ENCODE measurements around the gene CELSR2. TPM values are rescaled to one million over a fixed set of nuclear protein-coding genes. Genes with fewer than 3 reads are reported as not detected.
A peak's percentile ranks its signal among the peaks of the same experiment; 100 is the strongest.

The CELSR2 gene
- total RNA-seq, 1 experiment from 2014 or later = 30.2 TPM

DNA sequence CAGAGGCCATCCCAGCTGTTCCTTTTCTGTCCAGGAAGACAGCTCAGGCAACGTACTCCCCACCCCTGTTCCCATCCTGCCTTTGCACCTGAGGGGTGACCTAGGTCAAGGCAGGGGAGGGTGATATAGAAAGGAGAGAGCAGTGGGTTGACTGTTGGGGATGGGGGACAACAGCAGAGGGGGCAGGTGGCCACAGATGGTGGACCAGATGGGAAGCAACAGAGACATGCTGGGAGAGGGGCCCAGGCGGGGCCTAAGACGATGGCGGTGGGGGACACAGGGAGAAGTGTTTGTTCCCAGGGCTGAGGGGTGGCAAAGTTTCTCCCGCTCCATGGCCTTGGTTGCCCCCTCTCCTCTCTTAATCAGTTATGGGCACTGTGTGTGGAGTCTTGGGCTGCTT, 6.3 kb downstream of the CELSR2 start:
- H3K36me3 ChIP-seq (ENCODE audit: insufficient read depth, low read length, poor library complexity, severe bottlenecking) = peaks cover 6% of the 10 kb centered on the region
- intact Hi-C loops (cut with micrococcal nuclease; ENCODE audit: unreplicated experiment) = no loop called here
- no TSS peak for BruUV-seq (replicated peaks)
- no peak for TF ChIP-seq EZH2 (IDR thresholded peaks at IDR 0.05; ENCODE audit: borderline replicate concordance, low read depth, low read length, poor library complexity, severe bottlenecking)
- no peak for TF ChIP-seq CTCF (conservative IDR thresholded peaks at IDR 0.05; ENCODE audit: low read depth, low read length)
- no peak overlapping the region for H3K4me3 ChIP-seq (ENCODE audit: low read depth, low read length, poor library complexity, severe bottlenecking)
- H3K27ac ChIP-seq (ENCODE audit: low read depth, low read length, poor library complexity, severe bottlenecking) = peak overlapping the region; percentile 82
- H3K27me3 ChIP-seq (replicated peaks; ENCODE audit: insufficient read depth, low read depth, low read length, poor library complexity) = no peaks in the 10 kb centered on the region
- H3K9me3 ChIP-seq (ENCODE audit: low read depth, low read length, poor library complexity, severe bottlenecking) = no peaks in the 10 kb centered on the region
- CTCF ChIA-PET = no interaction called here
- no peak for DNase-seq (ENCODE audit: low spot score)
- H3K4me1 ChIP-seq (ENCODE audit: insufficient read depth, low read length, poor library complexity, severe bottlenecking) = peaks cover 20% of the 10 kb centered on the region
- POLR2A ChIA-PET (ENCODE audit: low non-redundant PET) = no interaction called here

GRCh38 chr1:109256085-109256484, 6.7 kb downstream of the CELSR2 start:
- intact Hi-C loops (cut with micrococcal nuclease; ENCODE audit: unreplicated experiment) = no loop called here
- Histone ChIP-seq H3K27ac (ENCODE audit: low read depth, low read length, poor library complexity, severe bottlenecking) (no peak overlapping the region), H3K4me1 (ENCODE audit: insufficient read depth, low read length, poor library complexity, severe bottlenecking) (peaks cover 20% of the 10 kb centered on the region), H3K4me3 (ENCODE audit: low read depth, low read length, poor library complexity, severe bottlenecking) (no peak overlapping the region), H3K9me3 (ENCODE audit: low read depth, low read length, poor library complexity, severe bottlenecking) (no peaks in the 10 kb centered on the region), H3K36me3 (ENCODE audit: insufficient read depth, low read length, poor library complexity, severe bottlenecking) (peaks cover 6% of the 10 kb centered on the region), H3K27me3 (replicated peaks; ENCODE audit: insufficient read depth, low read depth, low read length, poor library complexity) (no peaks in the 10 kb centered on the region)
- DNase-seq (ENCODE audit: low spot score) = no peak
- CTCF ChIA-PET = no interaction called here
- POLR2A ChIA-PET (ENCODE audit: low non-redundant PET) = no interaction called here
- TF ChIP-seq EZH2 (IDR thresholded peaks at IDR 0.05; ENCODE audit: borderline replicate concordance, low read depth, low read length, poor library complexity, severe bottlenecking) = no peak
- TF ChIP-seq CTCF (conservative IDR thresholded peaks at IDR 0.05; ENCODE audit: low read depth, low read length) = no peak
- BruUV-seq (replicated peaks) = no TSS peak

DNA sequence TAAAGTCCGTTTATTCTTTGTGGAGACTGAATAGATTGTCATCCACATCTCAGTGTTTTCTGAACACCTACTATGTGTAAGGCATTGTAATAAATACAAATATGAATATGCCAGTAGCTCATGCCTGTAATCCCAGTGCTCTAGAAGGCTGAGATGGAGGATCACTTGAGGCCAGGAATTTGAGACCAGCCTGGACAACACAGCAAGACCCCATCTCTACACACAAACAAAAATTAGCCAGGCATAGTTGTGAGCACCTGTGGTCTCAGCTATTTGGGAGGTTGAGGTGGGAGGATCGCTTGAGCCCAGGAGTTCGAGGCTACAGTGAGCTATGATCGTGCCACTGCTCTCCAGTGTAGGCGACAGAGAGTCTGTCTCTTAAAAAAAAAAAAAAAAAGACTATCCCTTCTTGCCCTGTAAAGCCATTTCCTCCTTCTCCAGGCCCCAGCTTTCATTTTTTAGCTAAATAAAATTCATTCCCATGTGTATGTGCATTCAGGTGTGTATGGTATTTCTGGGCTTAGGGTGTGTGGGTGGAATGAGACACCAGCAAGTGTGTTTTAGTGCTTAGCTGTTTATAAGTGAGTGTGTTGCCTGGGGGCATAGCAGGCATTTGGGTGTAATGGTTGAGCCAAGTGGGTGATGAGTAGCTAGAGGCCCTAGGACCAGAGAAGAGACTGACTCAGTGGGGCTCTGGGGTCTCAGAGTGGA, 7.8 kb downstream of the CELSR2 start:
- no peak for TF ChIP-seq CTCF (conservative IDR thresholded peaks at IDR 0.05; ENCODE audit: low read depth, low read length)
- TF ChIP-seq EZH2 (IDR thresholded peaks at IDR 0.05; ENCODE audit: borderline replicate concordance, low read depth, low read length, poor library complexity, severe bottlenecking) = no peak
- H3K27ac ChIP-seq (ENCODE audit: low read depth, low read length, poor library complexity, severe bottlenecking) = no peak overlapping the region
- no TSS peak for BruUV-seq (replicated peaks)
- ChIA-PET POLR2A (ENCODE audit: low non-redundant PET) (interaction anchor here (0.7 kb wide), 1 partner anchor 256 kb away, joined by 13 read pairs; no protein-coding TSS in a partner anchor), CTCF (interaction anchor here (0.6 to 0.7 kb wide), 2 partner anchors 42 to 56 kb away, joined by 3 to 5 read pairs; no protein-coding TSS in a partner anchor)
- H3K36me3 ChIP-seq (ENCODE audit: insufficient read depth, low read length, poor library complexity, severe bottlenecking) = peaks cover 6% of the 10 kb centered on the region
- peaks cover 20% of the 10 kb centered on the region for H3K4me1 ChIP-seq (ENCODE audit: insufficient read depth, low read length, poor library complexity, severe bottlenecking)
- intact Hi-C loops (cut with micrococcal nuclease; ENCODE audit: unreplicated experiment) = no loop called here
- no peak for DNase-seq (ENCODE audit: low spot score)
- H3K9me3 ChIP-seq (ENCODE audit: low read depth, low read length, poor library complexity, severe bottlenecking) = no peaks in the 10 kb centered on the region
- no peaks in the 10 kb centered on the region for H3K27me3 ChIP-seq (replicated peaks; ENCODE audit: insufficient read depth, low read depth, low read length, poor library complexity)
- H3K4me3 ChIP-seq (ENCODE audit: low read depth, low read length, poor library complexity, severe bottlenecking) = no peak overlapping the region
